Activated CD4-positive, alpha-beta T cell treated with anti-CD3 and anti-CD28 coated beads, Interleukin-2, amount 50 U/mL, for 16 hours (primary cell): ENCODE results near the gene NRSN2.
"Not testable (repeated sequence)": the region's sequence is repeated elsewhere in the genome, so short reads cannot be mapped to it uniquely, and the experiment has no call there.

ENCODE experiments used
- DNase-seq: peaks from one replicate; pipeline ENCODE4 v3.0.0-alpha.2; 2020

NRSN2 gene

DNA sequence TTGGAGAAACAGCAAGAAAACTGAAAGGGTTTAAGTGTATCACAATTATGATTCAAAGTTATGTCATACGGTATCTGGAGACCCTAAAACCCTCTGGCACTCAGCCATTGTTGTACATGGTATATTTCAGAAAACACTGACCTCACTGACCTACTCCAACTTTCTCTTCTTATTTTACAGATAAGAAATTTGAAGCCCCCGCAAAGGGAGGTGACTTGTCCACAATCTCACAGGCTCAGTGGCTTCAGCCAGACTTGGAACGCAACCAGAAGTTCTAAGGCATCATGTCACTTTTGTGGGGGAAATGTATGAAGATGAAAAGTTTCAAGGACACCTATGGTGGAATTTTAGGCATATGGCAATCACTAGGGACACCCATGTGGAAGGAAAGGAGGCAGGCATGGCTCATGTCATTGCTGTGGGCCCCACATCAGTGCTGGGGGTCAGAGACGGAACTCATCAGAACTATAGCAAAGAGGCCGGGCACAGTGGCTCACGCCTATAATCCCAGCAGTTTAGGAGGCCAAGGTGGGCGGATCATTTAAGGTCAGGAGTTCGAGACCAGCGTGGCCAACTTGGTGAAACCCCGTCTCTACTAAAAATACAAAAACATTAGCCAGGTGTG is 28.5 kb downstream of the NRSN2 start:
- no peak for DNase-seq

DNA sequence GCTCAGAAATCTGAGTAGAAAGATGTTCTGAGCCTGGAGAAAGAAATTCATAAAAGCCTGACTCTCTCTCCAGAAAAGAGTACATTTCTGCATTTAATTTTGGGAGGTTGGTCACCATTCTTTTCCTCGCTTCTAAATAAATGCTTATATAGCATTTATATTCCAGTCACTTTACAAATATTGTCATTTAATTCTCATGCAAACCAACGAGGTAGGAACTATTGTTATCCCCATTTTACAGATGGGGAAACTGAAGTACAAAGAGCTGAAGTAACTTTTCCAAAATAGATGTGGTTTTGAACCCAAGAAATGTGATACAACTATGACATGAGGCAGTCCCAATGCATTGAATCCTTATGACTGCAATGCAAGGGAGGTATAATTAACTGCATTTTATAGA is 29.2 kb downstream of the NRSN2 start:
- DNase-seq, result no peak

GRCh38 chr20:376750-377149 is 29.8 kb downstream of the NRSN2 start:
- no peak for DNase-seq

- not testable (repeated sequence) for DNase-seq
These were observed 30.7 kb downstream of the NRSN2 start for GRCh38 chr20:377578-377977.

DNA sequence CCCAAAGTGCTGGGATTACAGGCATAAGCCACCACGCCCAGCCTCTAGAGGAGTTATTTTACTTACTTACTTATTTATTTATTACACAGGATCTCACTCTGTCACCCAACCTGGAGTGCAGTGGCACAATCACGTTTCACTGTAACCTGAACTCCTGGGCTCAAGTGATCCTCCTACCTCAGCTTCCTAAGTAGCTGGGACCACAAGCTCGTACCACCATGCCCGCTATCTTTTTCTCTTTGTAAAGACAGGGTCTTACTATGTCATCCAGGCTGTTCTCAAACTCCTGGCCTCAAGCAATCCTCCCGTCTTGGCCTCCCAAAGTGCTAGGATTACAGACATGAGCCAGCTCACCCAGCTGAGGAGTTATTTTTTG is 32.0 kb downstream of the NRSN2 start:
- no peak for DNase-seq

DNA sequence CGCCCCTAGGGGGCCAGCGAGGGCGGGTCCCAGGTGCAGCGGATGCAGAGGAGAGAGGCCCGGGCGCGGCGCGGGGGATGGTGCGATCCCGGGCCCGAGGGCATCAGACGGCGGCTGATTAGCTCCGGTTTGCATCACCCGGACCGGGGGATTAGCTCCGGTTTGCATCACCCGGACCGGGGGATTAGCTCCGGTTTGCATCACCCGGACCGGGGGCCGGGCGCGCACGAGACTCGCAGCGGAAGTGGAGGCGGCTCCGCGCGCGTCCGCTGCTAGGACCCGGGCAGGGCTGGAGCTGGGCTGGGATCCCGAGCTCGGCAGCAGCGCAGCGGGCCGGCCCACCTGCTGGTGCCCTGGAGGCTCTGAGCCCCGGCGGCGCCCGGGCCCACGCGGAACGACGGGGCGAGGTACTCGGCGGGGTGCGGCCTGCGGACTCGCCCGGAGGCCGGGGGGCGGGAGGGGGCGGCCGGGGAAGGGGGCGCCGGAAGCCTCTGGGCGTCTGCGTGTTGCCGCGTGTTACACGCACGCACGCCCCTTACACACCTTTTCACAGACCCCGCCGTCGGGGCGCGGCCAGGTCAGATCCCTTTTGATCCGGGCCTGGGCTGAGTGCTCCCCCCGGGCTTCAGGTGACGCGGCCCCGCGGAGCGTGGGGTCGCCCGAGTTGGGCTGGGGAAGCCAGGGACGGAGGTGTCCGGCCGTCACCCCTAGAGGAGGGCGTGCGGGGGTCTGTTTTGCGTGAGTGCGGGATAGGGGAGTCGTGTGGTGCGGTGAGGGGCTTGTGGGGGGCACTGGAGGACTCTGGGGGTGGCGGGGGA is 34.1 kb downstream of the NRSN2 start:
- DNase-seq, result peak; percentile 75

- peak; percentile 87 for DNase-seq
These were observed 34.8 kb downstream of the NRSN2 start for GRCh38 chr20:381581-382290.

- no peak for DNase-seq
These were observed 35.6 kb downstream of the NRSN2 start for GRCh38 chr20:382291-383115.

GRCh38 chr20:383889-384288 is 37.0 kb downstream of the NRSN2 start:
- DNase-seq, result no peak

DNA sequence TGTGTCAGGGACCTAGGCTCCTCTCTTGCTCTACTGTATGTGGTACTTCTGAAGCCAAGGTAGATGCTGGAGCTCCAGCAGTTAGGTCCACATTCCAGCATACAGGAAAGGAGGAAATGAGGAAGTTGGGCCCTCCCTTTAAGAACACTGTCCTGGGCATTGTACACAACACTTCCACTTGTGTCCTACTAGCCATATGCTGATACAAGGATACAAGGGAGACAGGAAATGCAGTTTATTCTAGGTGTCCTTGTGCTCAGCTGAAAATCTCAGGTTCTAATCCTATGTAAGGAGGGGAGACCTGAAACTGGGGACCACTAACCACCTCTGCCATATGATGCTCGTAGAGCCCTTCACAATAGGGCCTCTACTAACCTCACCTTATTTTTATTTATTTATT is 37.8 kb downstream of the NRSN2 start:
- DNase-seq, result no peak

- DNase-seq, result no peak
These were observed 38.5 kb downstream of the NRSN2 start for GRCh38 chr20:385448-385847.

- DNase-seq, result not testable (repeated sequence)
These were observed 39.7 kb downstream of the NRSN2 start for GRCh38 chr20:386634-387033.

DNA sequence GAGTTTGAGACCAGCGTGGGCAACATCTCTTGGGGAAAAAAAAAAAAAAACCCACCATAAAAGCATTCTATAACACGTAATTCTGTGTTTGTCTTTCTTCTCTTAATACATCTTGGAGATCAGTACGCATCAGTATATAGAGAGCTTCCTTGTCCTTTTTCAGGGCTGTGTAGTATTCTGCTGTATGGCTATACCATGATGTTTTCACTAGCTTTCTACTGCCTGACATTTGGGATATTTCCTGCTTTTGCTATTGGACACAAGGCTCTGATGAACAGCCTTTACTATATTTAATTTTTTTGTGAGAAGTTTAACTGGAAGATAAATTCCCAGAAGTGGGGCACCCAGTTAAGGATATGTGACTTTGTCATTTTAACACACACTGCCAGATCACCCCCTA is 40.6 kb downstream of the NRSN2 start:
- DNase-seq, result no peak

- DNase-seq, result no peak
These were observed 41.4 kb downstream of the NRSN2 start for GRCh38 chr20:388034-388994.

GRCh38 chr20:389220-389619 is 42.3 kb downstream of the NRSN2 start:
- no peak for DNase-seq

GRCh38 chr20:391041-391711 is 44.3 kb downstream of the NRSN2 start:
- DNase-seq, result no peak

DNA sequence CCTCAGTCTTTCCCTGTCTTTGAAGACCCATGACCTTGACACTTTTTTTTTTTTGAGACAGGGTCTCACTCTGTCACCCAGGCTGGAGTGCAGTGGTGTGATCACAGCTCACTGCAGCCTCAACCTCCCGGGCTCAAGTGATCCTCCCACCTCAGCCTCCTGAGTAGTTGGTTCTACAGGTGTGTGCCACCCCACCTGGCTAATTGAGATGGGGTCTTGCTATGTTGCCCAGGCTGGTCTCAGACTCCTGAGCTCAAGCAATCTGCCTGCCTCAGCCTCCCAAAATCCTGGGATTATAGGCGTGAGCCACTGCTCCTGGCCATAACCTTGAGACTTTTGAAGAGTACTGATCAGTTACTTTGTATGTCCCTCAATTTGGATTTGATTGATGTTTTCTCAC is 46.4 kb downstream of the NRSN2 start:
- not testable (repeated sequence) for DNase-seq

DNA sequence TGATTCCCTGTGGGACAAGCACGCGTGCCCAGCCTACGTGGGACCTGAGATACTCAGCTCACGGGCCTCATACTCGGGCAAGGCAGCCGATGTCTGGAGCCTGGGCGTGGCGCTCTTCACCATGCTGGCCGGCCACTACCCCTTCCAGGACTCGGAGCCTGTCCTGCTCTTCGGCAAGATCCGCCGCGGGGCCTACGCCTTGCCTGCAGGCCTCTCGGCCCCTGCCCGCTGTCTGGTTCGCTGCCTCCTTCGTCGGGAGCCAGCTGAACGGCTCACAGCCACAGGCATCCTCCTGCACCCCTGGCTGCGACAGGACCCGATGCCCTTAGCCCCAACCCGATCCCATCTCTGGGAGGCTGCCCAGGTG is 49.3 kb downstream of the NRSN2 start:
- no peak for DNase-seq

DNA sequence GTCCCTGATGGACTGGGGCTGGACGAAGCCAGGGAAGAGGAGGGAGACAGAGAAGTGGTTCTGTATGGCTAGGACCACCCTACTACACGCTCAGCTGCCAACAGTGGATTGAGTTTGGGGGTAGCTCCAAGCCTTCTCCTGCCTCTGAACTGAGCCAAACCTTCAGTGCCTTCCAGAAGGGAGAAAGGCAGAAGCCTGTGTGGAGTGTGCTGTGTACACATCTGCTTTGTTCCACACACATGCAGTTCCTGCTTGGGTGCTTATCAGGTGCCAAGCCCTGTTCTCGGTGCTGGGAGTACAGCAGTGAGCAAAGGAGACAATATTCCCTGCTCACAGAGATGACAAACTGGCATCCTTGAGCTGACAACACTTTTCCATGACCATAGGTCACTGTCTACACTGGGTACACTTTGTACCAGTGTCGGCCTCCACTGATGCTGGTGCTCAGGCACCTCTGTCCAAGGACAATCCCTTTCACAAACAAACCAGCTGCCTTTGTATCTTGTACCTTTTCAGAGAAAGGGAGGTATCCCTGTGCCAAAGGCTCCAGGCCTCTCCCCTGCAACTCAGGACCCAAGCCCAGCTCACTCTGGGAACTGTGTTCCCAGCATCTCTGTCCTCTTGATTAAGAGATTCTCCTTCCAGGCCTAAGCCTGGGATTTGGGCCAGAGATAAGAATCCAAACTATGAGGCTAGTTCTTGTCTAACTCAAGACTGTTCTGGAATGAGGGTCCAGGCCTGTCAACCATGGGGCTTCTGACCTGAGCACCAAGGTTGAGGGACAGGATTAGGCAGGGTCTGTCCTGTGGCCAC is 49.9 kb downstream of the NRSN2 start:
- no peak for DNase-seq

- DNase-seq, result no peak
These were observed 50.7 kb downstream of the NRSN2 start for GRCh38 chr20:397432-398237.
